GM19099 (cell line): Measurements from ENCODE around the gene STAT5B.
A peak's percentile ranks its signal among the peaks of the same experiment; 100 is the strongest.

Experiments used
- POLR2A ChIP-seq: IDR thresholded peaks from 3 replicates; pipeline ENCODE4 v1.6.1; 2011; ENCODE audit warnings: low read depth; ENCODE audit not compliant: insufficient read length; ENCODE audit errors: extremely low read depth

STAT5B gene

DNA sequence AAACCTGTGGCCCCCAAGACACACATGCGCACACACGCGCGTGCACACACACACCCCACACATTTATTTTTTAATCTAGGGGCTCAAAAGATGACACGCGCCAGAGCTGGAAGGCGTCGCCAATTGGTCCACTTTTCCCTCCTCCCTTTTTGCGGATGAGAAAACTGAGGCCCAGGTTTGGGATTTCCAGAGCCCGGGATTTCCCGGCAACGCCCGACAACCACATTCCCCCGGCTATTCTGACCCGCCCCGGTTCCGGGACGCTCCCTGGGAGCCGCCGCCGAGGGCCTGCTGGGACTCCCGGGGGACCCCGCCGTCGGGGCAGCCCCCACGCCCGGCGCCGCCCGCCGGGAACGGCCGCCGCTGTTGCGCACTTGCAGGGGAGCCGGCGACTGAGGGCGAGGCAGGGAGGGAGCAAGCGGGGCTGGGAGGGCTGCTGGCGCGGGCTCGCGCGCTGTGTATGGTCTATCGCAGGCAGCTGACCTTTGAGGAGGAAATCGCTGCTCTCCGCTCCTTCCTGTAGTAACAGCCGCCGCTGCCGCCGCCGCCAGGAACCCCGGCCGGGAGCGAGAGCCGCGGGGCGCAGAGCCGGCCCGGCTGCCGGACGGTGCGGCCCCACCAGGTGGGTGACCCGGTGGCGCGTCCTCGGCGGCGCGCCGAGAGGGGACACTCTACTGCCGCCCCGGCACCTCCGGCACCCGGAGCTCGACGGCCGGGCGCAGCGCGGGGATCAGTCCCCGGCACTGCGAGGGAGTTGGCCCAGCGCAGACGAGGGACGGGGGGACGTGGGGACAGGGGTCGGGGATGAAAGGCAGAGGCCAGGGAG is 12.0 kb upstream of the STAT5B start, which contains the start of gene STAT5A:
Gene STAT5A (plus strand): TSS at position 522 of the 826 bp plus-strand sequence. CDS start 914 bp downstream, outside the sequence.
- TF ChIP-seq POLR2A: peak; percentile 73

DNA sequence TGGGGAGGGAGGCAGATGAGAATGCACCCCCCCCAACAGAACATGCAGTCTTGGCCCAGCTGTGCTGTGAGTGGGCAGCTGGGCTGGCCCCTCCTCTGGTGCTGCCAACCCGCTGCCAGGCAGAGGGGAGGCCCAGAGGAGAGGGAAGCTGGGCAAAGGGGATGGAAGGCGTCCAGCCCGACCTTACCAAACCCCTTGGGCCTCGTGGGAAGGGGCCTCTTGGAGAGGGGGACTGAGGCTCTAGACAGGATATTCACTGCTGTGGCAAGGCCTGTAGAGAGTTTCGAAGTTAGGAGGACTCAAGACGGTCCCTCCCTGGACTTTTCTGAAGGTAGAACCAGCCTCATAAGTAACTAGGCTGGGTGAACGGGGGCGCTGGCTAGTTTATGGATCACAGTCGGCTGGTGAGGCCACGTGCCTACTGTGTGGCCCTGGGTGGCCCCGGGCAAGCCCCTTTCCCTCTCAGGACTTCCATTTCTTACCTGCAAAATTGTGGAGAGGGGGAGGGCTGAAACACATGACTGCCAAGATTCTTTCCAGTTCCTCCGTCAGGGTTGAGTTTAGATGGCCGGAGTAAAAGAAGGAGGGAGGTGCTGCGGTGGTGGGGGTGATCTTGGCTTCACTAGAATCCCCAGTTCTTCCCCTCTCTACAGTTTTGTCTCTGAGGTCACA is 11.2 kb upstream of the STAT5B start:
- TF ChIP-seq POLR2A: peak; percentile 69

DNA sequence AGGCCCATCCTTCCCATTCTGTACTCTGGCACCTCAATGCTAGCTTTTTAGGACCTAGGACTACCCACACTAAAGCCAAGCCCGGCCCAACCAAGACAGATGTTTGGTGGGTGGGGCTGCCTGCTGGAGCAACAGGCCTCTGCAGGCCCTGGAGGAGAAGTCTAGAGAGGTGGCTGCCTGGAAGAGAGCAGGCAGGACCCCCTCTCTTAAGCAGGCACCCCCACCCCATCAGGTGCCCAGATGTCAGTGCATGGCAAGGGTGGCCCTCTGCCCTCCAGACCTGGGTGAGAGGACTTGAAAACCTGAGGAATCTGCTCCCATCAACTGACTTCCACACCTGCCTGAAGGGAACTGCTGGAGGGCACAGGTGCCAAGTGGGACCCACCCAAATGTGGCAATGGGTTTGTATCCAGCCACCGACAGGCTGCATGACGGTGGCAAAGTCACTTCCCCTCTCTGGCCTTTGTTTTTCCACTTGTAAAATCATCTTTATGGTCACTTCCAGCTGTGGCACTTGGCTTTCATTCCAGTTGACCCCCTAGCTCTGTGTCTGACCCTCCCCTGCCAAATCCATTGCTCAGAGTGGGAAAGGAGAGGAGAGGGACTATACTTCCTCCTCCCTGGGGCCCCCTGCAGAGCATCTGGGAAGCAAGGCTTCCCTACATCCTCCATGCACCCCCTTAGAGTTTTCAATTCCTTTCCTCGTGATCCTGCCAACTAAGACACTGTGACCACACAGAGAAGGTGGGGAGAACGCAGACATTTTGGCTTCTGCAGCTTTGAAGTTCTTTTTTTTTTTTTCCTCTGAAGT is 10.4 kb upstream of the STAT5B start:
- TF ChIP-seq POLR2A: no peak

DNA sequence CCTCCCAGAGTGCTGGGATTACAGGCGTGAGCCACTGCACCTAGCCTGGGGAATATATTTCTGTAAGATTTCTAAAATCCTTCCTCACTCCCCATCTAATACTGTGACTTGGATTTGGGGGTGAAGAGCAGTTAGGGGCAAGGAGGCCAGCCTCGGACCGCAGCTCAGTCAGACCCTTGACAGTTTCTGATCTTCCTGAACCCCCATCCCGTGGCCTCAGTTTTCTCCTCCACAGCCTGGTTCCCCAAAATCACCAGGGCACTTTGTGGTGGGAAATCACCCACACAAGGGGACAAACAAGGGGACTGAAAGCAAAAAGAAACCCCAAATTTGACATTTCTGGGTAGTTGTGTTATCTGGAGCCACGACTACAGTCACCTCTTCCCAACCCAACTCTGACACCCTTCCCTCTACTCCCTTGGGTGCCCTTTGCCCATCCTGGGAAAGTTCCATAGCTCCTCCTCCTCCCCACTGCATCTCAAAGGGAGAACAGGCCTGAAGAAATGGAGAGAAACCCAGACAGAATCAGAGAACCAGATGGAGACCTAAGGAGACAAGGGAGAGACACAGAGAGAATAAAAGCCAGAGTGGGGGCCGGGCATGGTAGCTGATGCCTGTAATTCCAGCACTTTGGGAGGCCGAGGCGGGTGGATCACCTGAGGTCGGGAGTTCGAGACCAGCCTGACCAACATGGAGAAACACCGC is 9.3 kb upstream of the STAT5B start:
- TF ChIP-seq POLR2A: no peak

DNA sequence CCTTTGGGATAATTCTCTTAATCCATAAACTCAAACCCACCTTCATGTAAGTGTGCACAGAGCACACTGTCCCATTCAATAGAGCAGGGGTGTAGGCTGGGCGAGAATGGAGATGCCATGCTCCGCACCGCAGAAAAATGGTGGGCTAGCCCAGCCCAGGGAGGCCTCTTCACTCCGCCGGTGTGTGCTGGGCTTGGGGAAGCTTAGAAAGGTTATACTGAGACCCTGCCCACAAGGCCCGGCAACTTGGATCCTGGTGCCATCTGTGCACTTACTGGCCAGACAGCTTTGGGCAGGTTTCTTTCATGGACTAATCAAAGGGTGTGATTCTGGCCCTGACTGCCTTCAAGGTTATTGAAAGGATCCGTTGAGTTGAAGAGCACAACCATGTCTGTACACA is 8.4 kb upstream of the STAT5B start:
- no peak for TF ChIP-seq POLR2A

DNA sequence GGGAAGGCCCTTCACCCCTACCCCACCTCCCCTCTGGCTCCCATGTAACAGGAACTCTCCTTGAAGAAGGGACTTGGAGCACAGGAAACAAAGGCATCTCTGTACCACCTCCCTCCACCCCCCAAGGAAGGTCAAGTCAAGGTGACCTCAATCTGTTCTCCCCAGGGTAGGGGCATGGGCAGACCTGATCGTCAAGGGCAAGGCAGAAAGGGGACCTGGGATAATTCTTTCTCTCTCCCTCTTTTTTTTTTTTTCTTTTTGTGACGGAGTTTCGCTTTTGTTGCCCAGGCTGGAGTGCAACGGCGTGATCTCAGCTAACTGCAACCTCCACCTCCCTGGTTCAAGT is 7.8 kb upstream of the STAT5B start:
- TF ChIP-seq POLR2A: no peak

DNA sequence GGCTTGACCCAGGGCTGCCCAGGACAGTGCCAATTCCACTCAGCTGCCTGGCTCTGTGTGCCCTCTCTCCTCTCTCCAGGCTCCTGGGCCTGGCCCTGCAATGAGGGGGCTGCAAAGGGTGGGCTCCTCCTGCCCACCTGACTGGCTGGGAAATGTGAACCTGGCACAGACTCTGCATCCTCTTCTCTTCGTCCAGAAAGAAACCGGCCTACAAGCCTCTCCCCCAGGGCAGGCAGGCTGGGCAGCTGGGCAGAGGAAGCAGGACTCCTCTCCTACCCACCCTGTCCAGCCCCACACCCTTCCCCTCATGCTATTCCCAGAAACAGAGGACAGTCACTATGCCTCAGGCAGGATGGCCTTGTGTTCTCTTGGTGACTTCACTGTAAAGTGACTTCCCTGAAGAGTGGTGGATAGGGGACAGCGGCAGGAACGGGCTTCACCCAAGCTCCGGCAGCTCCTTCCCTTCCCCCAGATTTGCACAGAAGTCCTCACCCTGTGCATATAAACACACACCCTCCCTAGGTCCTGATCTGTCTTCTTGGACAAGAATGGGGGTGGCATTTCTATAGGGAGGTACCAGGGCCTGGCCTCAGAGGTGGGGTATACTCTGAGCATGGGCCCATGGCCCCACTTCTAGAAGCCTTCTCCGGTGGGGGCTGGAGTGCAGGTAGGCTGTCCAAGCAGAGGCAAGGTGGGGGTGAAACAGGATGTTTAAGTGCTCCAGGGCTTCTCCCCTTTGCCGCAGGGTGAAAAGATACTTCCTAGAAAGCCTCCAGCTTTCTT is 7.2 kb upstream of the STAT5B start:
- no peak for TF ChIP-seq POLR2A

DNA sequence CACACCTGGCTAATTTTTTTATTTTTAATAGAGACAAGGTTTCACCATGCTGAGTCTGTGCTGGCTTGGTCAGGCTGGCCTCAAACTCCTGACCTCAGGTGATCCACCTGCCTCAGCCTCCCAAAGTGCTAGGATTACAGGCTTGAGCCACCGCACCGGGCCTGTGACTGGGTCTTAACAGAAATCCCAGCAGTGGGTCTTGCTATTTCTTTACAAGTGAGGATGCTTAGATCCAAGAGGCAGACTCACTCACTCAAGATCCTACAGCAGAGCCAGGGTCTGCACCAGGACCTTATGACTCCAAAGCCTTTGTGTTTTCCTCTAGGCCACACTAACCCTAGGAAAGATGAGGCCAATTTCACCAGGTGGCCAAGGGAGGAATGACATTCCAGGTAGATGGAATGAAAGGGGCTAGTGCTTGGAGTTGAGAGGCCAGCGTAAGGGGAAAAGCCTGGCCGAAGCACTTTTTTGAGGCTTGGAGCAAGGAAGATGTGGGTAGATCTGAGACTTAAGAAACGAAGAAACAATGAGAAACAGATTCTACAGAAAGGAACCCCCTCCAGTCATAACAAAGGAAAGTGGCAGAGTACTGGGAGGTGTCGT is 6.4 kb upstream of the STAT5B start:
- no peak for TF ChIP-seq POLR2A

DNA sequence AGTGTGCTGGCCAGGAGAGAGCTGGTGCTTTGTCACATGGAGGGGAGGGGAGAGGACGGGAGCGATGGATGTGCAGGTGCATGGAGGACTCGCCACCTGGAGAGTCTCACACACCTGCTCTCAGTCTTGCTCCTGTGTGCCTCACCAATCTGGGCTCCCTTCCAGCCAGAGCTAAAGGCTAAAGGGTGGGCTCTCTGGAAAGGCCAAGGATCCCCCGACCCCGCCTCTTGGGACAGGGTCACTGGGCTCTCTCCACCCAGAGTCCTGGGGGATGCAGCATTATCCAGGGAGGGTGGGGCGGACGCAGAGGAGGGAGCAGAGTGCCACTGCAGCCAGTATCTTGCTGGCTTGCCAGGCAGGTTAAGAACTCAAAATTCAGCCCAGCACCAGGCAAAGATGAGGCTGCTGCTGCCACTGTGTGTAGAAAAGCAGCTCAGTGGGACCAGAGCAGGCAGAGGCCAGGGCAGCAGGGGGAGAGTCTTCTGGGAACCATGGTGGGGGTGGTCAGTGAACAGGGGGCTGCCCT is 5.4 kb upstream of the STAT5B start:
- TF ChIP-seq POLR2A: no peak

DNA sequence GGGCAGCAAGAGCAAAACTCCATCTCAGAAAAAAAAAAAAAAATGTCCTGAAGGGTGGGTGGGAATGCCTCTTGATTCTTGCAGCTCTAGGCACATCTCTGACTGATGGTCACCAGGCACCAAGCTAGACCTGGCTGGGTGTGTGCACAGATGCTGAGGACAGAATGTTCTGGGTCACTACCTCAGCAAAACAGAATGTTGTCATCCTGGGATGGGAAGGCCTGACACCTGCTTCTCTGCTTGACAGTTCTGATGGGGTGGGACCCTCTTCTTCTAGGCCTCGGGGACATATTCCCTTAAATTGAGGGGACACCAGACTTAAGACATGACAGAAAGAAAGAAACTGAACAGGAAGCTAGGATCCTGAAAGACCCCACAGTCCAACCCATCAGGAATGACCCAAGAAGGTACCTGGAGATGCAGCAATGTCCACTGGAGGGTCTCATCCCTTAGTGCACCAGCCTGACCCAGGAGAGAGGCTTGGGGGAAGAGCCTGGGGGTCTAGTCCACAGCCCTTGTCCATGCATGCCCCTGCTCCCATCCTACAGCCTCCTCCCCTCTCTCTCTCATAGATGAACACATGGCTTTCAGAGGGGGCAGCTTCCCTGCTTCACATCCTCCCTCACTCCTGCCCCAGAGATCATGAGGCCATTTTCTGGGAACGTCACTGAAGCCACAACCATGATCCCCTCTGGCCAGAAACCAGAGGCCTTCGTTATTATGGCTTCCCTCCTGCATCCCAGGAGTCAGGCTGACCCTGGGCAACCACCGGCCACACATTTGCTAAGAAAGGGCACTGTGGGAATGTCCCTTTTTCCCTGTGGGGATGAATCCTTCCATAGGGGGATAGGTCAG is 3.8 kb upstream of the STAT5B start:
- TF ChIP-seq POLR2A: no peak

DNA sequence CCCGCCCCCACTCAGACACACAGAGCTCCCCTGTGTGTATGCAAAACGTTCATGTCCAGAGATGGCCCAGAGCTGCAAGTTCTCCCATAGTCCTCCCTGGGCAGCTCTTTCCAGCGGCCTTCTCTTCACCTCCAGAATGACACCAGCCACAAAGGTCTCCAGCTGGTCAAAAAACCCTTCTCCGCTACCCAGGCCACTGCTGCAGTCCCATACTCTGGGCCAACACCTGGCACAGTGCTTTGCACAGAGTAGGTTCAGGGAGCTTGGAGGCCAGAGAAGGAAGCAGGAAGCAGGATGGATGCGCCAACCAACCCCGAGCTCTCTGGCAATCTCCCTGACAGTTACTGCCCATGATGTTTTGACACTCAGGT is 1.1 kb upstream of the STAT5B start:
- no peak for TF ChIP-seq POLR2A

DNA sequence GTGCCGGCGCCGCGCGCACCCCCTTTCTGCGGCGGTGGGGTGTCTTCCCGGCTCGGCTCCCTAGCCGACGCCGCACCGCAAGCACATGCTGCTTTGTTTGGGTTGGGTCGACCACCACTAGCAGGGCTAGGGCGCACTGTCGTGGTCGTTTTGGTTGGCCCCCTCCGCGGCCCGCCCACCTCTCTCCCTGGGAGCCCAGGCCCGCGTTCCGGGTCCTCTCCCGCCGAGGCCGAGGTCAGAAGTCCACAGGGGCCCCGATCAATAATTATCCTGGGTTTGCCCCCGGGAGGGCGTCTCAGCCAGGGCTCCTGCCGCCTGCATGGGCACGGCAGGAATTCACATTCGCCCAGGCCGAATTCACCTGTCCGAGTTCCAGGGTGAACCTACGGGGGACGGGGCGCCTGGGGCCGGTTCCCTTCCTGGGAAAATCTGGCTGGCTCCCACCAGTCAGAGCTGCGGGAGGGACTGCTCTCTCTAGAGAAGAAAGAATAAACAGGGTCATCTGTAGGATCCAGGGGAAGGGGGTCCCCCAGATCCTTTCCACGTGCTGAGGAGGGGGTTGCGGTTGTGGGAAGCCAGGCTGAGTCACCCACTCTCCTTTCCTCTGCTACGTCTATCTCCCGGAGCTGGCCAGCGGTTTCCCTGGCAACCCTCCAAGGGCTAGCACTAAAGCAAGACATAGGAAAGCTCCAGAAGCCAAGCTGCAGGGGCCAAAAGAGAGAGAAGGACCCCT is 584 bp upstream of the STAT5B start:
- TF ChIP-seq POLR2A: no peak
